OCI-LY1 (cell line): ENCODE data around the gene TMCC1.
"Not testable (repeated sequence)": the region's sequence is repeated elsewhere in the genome, so short reads cannot be mapped to it uniquely, and the experiment has no call there.

Source experiments
- H2AFZ ChIP-seq: fragments of 200-600 bp; sonication (generic), shearing (Covaris generic); 2 replicates; pipeline ENCODE4 v1.6.0; 2014; ENCODE audit warnings: antibody characterized with exemption, mild to moderate bottlenecking, low read length
- H3F3A ChIP-seq: fragments of 200-600 bp; sonication (generic), shearing (Covaris generic); 2 replicates; pipeline ENCODE4 v1.6.0; 2014; ENCODE audit warnings: mild to moderate bottlenecking, antibody characterized with exemption, low read length, moderate library complexity; ENCODE audit not compliant: insufficient read depth
- H3K27ac ChIP-seq: fragments of 200-600 bp; sonication (generic); 2 replicates; pipeline ENCODE4 v1.5.1; 2014; ENCODE audit warnings: low read length, mixed run types, mild to moderate bottlenecking, low read depth; ENCODE audit not compliant: poor library complexity, severe bottlenecking
- H3K27me3 ChIP-seq: fragments of 200-600 bp; sonication (generic); 2 replicates; pipeline ENCODE4 v1.6.0; 2014; ENCODE audit warnings: antibody characterized with exemption, mild to moderate bottlenecking, low read length, moderate library complexity; ENCODE audit not compliant: insufficient read depth
- H3K36me3 ChIP-seq: fragments of 200-600 bp; sonication (generic); 2 replicates; pipeline ENCODE4 v1.6.1; 2014; ENCODE audit warnings: mild to moderate bottlenecking, antibody characterized with exemption, low read length, moderate library complexity, mixed read lengths; ENCODE audit not compliant: insufficient read depth
- H3K4me1 ChIP-seq: fragments of 200-600 bp; sonication (generic); 2 replicates; pipeline ENCODE4 v1.5.1; 2014; ENCODE audit warnings: mild to moderate bottlenecking, low read length, moderate library complexity; ENCODE audit not compliant: insufficient read depth, severe bottlenecking
- H3K4me2 ChIP-seq: fragments of 200-600 bp; sonication (generic), shearing (Covaris generic); 2 replicates; pipeline ENCODE4 v1.6.1; 2014; ENCODE audit warnings: low read length
- H3K4me3 ChIP-seq: fragments of 200-600 bp; sonication (generic); 2 replicates; pipeline ENCODE4 v1.5.1; 2014; ENCODE audit warnings: low read length, low read depth, mild to moderate bottlenecking, mixed read lengths; ENCODE audit not compliant: poor library complexity, severe bottlenecking
- H3K79me2 ChIP-seq: fragments of 200-600 bp; shearing (Covaris generic); 2 replicates; pipeline ENCODE4 v1.6.1; 2016; ENCODE audit warnings: mixed run types, low read length, mixed read lengths; ENCODE audit not compliant: insufficient read depth
- H3K9ac ChIP-seq: fragments of 200-600 bp; sonication (generic), shearing (Covaris generic); 2 replicates; pipeline ENCODE4 v1.6.1; 2014; ENCODE audit warnings: mild to moderate bottlenecking, low read length, mixed read lengths
- H3K9me2 ChIP-seq: fragments of 200-600 bp; sonication (generic), shearing (Covaris generic); 2 replicates; pipeline ENCODE4 v1.6.1; 2014; ENCODE audit warnings: low read depth, mild to moderate bottlenecking, low read length, mixed read lengths
- H3K9me3 ChIP-seq: fragments of 200-600 bp; shearing (Covaris generic); 2 replicates; pipeline ENCODE4 v1.6.1; 2014; ENCODE audit warnings: low read length, mixed read lengths
- H4K20me1 ChIP-seq: fragments of 200-600 bp; sonication (generic), shearing (Covaris generic); 2 replicates; pipeline ENCODE4 v1.6.0; 2016; ENCODE audit warnings: mild to moderate bottlenecking, low read length; ENCODE audit not compliant: insufficient read depth
- CTCF ChIP-seq: fragments of 200-600 bp; sonication (generic), shearing (Covaris generic); IDR thresholded peaks from 2 replicates; pipeline ENCODE4 v1.5.1; 2017; ENCODE audit warnings: mild to moderate bottlenecking, antibody characterized with exemption, low read length, moderate library complexity, mixed read lengths
- EZH2 ChIP-seq: fragments of 200-600 bp; sonication (generic), shearing (Covaris generic); IDR thresholded peaks from 2 replicates; pipeline ENCODE4 v1.8.0; 2017; ENCODE audit warnings: borderline replicate concordance, mixed run types, mild to moderate bottlenecking, antibody characterized with exemption, low read length, moderate library complexity, mixed read lengths

The TMCC1 gene

GRCh38 chr3:129684270-129684669 lies 209.2 kb downstream of the TMCC1 start:
- no peak overlapping the region for H3K9ac ChIP-seq
- no peaks in the 10 kb centered on the region for H3K27me3 ChIP-seq
- no peak overlapping the region for H2AFZ ChIP-seq
- no peak overlapping the region for H3K27ac ChIP-seq
- H3K4me1 ChIP-seq = peaks cover 5% of the 10 kb centered on the region
- H3K4me2 ChIP-seq = no peak overlapping the region
- no peaks in the 10 kb centered on the region for H3F3A ChIP-seq
- H4K20me1 ChIP-seq = no peaks in the 10 kb centered on the region
- H3K9me2 ChIP-seq = no peaks in the 10 kb centered on the region
- no peaks in the 10 kb centered on the region for H3K9me3 ChIP-seq
- no peak for TF ChIP-seq EZH2
- H3K4me3 ChIP-seq = no peak overlapping the region
- H3K79me2 ChIP-seq = 0 out of 2 replicates have a peak, but pooled peaks cover 4% of the 10 kb centered on the region
- no peaks in the 10 kb centered on the region for H3K36me3 ChIP-seq

GRCh38 chr3:129683201-129683600 lies 210.3 kb downstream of the TMCC1 start:
- Histone ChIP-seq H4K20me1 (no peaks in the 10 kb centered on the region), H3K36me3 (no peaks in the 10 kb centered on the region), H3K27me3 (no peaks in the 10 kb centered on the region), H3K4me3 (no peak overlapping the region), H3K9ac (no peak overlapping the region), H3K9me2 (no peaks in the 10 kb centered on the region), H3F3A (no peaks in the 10 kb centered on the region), H2AFZ (no peak overlapping the region), H3K4me2 (no peak overlapping the region), H3K27ac (no peak overlapping the region), H3K9me3 (no peaks in the 10 kb centered on the region), H3K4me1 (peaks cover 10% of the 10 kb centered on the region), H3K79me2 (no peaks in the 10 kb centered on the region)
- TF ChIP-seq EZH2 = no peak
- TF ChIP-seq CTCF = no peak

- no peaks in the 10 kb centered on the region for H3K79me2 ChIP-seq
- H3K4me1 ChIP-seq = peaks cover 36% of the 10 kb centered on the region
- no peaks in the 10 kb centered on the region for H3K27me3 ChIP-seq
Measured at GRCh38 chr3:129676985-129677384, 216.5 kb downstream of the TMCC1 start.

GRCh38 chr3:129674798-129675123 lies 218.8 kb downstream of the TMCC1 start:
- not testable (repeated sequence) for H3K9ac ChIP-seq, H3K9me2 ChIP-seq, H3F3A ChIP-seq, H3K4me2 ChIP-seq, H3K4me3 ChIP-seq, H2AFZ ChIP-seq, H3K79me2 ChIP-seq, H4K20me1 ChIP-seq, H3K27me3 ChIP-seq, H3K27ac ChIP-seq, H3K9me3 ChIP-seq
- Histone ChIP-seq H3K36me3 (peaks cover 15% of the 10 kb centered on the region), H3K4me1 (peaks cover 36% of the 10 kb centered on the region)

More at GRCh38 chr3:129676985-129677384, 216.5 kb downstream of the TMCC1 start:
- no peak for TF ChIP-seq CTCF
- TF ChIP-seq EZH2 = no peak
- H4K20me1 ChIP-seq = no peaks in the 10 kb centered on the region
- H3K27ac ChIP-seq = no peak overlapping the region
- no peaks in the 10 kb centered on the region for H3K9me2 ChIP-seq
- H3K4me3 ChIP-seq = no peak overlapping the region
- no peak overlapping the region for H3K4me2 ChIP-seq
- H3K9ac ChIP-seq = no peak overlapping the region
- H3F3A ChIP-seq = no peaks in the 10 kb centered on the region
- H2AFZ ChIP-seq = no peak overlapping the region
- H3K36me3 ChIP-seq = no peaks in the 10 kb centered on the region
- H3K9me3 ChIP-seq = no peaks in the 10 kb centered on the region
